Testis (tissue), 2 donors: ENCODE data around the gene ABCC4.

Source experiments
- POLR2A ChIP-seq: fragments of 450-650 bp; IDR thresholded peaks from one replicate; pipeline ENCODE4 v1.6.1; 2017; ENCODE audit warnings: antibody characterized with exemption, mild to moderate bottlenecking, moderate library complexity
- TF ChIP-seq, protein P1 (sequence below), 3 experiments: fragments of 450-650 bp in 2 of 3; fragments of 200-600 bp in 1 of 3; sonication (generic) in 1 of 3; IDR thresholded peaks; one replicate each; pipeline ENCODE4 v1.5.1; 2016 to 2019; ENCODE audit warnings: antibody characterized with exemption in 3 of 3, mild to moderate bottlenecking in 2 of 3, moderate library complexity in 1 of 3

DNA sequence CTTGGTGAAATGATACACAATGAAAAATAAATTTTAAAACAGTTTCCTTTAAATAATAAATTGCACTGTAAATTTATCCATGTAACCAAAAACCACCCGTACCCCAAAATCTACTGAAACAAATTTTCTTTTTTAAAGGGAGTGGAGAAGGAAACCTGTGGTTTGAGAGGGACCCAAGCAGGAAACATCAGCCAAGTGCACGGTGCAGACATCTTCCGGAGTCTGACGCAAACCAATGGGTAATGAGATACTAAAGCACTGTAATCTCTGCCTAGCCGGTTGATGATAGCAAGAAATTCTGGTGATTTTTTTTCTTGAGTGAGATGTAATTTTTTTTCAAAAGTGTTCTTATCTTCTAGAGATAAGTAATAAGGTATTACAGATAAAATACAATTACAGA, 115.4 kb downstream of the ABCC4 start:
- TF ChIP-seq, protein P1, sequence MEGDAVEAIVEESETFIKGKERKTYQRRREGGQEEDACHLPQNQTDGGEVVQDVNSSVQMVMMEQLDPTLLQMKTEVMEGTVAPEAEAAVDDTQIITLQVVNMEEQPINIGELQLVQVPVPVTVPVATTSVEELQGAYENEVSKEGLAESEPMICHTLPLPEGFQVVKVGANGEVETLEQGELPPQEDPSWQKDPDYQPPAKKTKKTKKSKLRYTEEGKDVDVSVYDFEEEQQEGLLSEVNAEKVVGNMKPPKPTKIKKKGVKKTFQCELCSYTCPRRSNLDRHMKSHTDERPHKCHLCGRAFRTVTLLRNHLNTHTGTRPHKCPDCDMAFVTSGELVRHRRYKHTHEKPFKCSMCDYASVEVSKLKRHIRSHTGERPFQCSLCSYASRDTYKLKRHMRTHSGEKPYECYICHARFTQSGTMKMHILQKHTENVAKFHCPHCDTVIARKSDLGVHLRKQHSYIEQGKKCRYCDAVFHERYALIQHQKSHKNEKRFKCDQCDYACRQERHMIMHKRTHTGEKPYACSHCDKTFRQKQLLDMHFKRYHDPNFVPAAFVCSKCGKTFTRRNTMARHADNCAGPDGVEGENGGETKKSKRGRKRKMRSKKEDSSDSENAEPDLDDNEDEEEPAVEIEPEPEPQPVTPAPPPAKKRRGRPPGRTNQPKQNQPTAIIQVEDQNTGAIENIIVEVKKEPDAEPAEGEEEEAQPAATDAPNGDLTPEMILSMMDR (IDR thresholded peaks at IDR 0.05): no peak
- TF ChIP-seq POLR2A: no peak
